ENCODE results near the gene CD40. TPM values are rescaled to one million over a fixed set of nuclear protein-coding genes. Genes with fewer than 3 reads are reported as not detected.

Gene CD40
- total and polyA plus RNA-seq, 2 donors (not counting 1 experiment from before 2014, with no cell fraction given): 1.5 to 2.3 TPM

DNA sequence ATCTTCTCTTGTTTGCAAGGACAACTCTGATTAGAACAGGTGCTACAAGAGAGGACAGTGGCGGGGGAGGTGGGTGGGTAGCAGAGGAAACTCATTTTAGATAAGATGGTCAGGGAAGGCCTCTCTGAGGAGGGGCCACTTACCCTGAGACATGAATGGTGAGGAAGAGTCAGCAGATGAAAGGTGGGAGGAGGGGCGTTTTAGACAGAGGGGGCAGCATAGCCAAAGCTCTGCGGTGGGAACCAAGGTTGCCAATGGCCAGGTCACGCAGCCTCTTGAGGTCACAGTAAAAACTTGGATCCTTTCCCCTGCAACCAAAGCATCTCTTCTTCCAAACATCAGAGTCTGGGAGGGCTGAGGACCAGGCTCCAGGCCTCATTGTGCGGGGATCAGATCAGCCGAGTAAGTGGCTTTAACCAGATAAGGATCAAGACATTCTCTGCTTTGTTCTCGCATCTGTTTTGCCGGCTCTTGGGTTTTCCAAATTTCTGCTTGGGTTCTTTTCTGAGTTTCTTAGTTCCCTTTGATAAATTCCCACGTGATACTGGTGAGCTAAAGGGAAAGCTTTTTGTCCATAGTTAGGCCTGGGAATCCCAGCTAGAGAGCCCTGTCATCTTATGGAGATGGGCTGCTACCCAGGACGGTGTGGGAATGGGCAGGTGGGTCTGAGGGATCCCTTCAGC, 5.5 kb upstream of the CD40 start:
- no peak overlapping the region for H3K4me3 ChIP-seq (replicated peaks in 1 of 4; ENCODE audit: control extremely low read depth in 1 of 4, insufficient read depth in 1 of 4, low read depth in 3 of 4, low read length in 4 of 4)
- no peak overlapping the region for H3K4me2 ChIP-seq (ENCODE audit: extremely low read depth, insufficient read depth, low read length)
- no peaks in the 10 kb centered on the region for H3K79me2 ChIP-seq (ENCODE audit: control insufficient read depth, insufficient read depth, low read length)
- H2AFZ ChIP-seq (ENCODE audit: low read length): no peak overlapping the region
- H3K27ac ChIP-seq (ENCODE audit: insufficient read depth, low read length): no peak overlapping the region
- no peak for TF ChIP-seq EZH2 (IDR thresholded peaks at IDR 0.05; ENCODE audit: low read length, missing control alignments)
- TF ChIP-seq, protein P1, sequence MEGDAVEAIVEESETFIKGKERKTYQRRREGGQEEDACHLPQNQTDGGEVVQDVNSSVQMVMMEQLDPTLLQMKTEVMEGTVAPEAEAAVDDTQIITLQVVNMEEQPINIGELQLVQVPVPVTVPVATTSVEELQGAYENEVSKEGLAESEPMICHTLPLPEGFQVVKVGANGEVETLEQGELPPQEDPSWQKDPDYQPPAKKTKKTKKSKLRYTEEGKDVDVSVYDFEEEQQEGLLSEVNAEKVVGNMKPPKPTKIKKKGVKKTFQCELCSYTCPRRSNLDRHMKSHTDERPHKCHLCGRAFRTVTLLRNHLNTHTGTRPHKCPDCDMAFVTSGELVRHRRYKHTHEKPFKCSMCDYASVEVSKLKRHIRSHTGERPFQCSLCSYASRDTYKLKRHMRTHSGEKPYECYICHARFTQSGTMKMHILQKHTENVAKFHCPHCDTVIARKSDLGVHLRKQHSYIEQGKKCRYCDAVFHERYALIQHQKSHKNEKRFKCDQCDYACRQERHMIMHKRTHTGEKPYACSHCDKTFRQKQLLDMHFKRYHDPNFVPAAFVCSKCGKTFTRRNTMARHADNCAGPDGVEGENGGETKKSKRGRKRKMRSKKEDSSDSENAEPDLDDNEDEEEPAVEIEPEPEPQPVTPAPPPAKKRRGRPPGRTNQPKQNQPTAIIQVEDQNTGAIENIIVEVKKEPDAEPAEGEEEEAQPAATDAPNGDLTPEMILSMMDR (conservative IDR thresholded peaks at IDR 0.05 in 1 of 2, IDR thresholded peaks at IDR 0.05 in 1 of 2; ENCODE audit: low read depth in 1 of 2, low read length in 2 of 2): no peak
- no peak for DNase-seq (ENCODE audit: low read depth in 2 of 2)
- H3K36me3 ChIP-seq (ENCODE audit: control insufficient read depth, insufficient read depth, low read length): no peaks in the 10 kb centered on the region
- H4K20me1 ChIP-seq (ENCODE audit: control insufficient read depth, extremely low read depth, insufficient read depth, low read length): no peaks in the 10 kb centered on the region
- H3K4me1 ChIP-seq (ENCODE audit: control insufficient read depth, extremely low read depth, insufficient read depth, low read length): no peaks in the 10 kb centered on the region
- H3K9ac ChIP-seq (ENCODE audit: insufficient read depth, low read length): no peak overlapping the region
- no peaks in the 10 kb centered on the region for H3K9me3 ChIP-seq (ENCODE audit: control insufficient read depth, insufficient read depth, low read depth, low read length)
- H3K27me3 ChIP-seq (ENCODE audit: control insufficient read depth, insufficient read depth, low read length): peaks cover 4% of the 10 kb centered on the region

DNA sequence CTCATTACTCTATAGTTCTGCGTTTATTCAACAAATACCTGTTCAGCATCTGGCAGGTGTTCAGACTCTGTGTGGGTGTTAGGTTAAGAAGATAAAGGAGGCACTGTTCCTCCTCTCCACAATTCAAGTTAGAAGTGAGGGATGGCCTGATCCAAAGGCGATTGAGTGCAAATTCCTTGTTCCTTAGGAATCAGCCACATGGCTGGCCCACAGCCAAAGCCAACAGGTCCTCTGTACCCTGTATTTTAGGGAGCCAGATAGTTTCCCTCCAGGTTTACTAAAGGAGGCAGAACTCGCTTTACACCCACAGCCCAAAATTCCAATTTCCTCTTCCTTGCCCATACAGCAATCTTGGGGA, 5.0 kb upstream of the CD40 start:
- Histone ChIP-seq H3K27ac (ENCODE audit: insufficient read depth, low read length) (no peak overlapping the region), H3K9me3 (ENCODE audit: control insufficient read depth, insufficient read depth, low read depth, low read length) (no peaks in the 10 kb centered on the region), H3K36me3 (ENCODE audit: control insufficient read depth, insufficient read depth, low read length) (no peaks in the 10 kb centered on the region), H3K27me3 (ENCODE audit: control insufficient read depth, insufficient read depth, low read length) (peaks cover 4% of the 10 kb centered on the region), H3K9ac (ENCODE audit: insufficient read depth, low read length) (no peak overlapping the region), H4K20me1 (ENCODE audit: control insufficient read depth, extremely low read depth, insufficient read depth, low read length) (no peaks in the 10 kb centered on the region), H2AFZ (ENCODE audit: low read length) (no peak overlapping the region), H3K4me3 (replicated peaks in 1 of 4; ENCODE audit: control extremely low read depth in 1 of 4, insufficient read depth in 1 of 4, low read depth in 3 of 4, low read length in 4 of 4) (no peak overlapping the region), H3K4me2 (ENCODE audit: extremely low read depth, insufficient read depth, low read length) (no peak overlapping the region), H3K79me2 (ENCODE audit: control insufficient read depth, insufficient read depth, low read length) (no peaks in the 10 kb centered on the region), H3K4me1 (ENCODE audit: control insufficient read depth, extremely low read depth, insufficient read depth, low read length) (no peaks in the 10 kb centered on the region)
- TF ChIP-seq, protein P1 (conservative IDR thresholded peaks at IDR 0.05 in 1 of 2, IDR thresholded peaks at IDR 0.05 in 1 of 2; ENCODE audit: low read depth in 1 of 2, low read length in 2 of 2): no peak
- TF ChIP-seq EZH2 (IDR thresholded peaks at IDR 0.05; ENCODE audit: low read length, missing control alignments): no peak
- DNase-seq (ENCODE audit: low read depth in 2 of 2): no peak

DNA sequence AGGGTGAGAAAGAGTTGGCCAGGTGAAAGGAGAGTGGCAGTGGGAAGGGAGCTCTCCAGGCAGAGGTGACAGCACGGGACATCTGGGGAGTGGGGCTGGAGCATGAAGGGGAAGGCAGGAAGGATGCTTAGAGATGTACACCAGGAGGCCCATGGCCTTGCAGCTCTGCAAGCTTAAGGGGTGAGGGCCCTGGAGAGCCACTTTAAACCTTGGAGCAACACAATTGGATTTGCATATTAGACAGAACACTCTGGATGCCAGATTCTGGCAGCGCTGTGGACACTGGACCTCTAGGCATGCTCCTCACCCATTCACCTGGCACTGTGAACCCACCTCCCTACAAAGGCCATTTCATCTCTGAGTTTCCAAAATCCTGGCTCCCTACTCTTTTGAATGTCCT, 3.7 kb upstream of the CD40 start:
- Histone ChIP-seq H3K36me3 (ENCODE audit: control insufficient read depth, insufficient read depth, low read length) (no peaks in the 10 kb centered on the region), H3K79me2 (ENCODE audit: control insufficient read depth, insufficient read depth, low read length) (no peaks in the 10 kb centered on the region), H3K9me3 (ENCODE audit: control insufficient read depth, insufficient read depth, low read depth, low read length) (no peaks in the 10 kb centered on the region), H3K4me1 (ENCODE audit: control insufficient read depth, extremely low read depth, insufficient read depth, low read length) (no peaks in the 10 kb centered on the region), H2AFZ (ENCODE audit: low read length) (no peak overlapping the region), H3K9ac (ENCODE audit: insufficient read depth, low read length) (no peak overlapping the region), H3K27me3 (ENCODE audit: control insufficient read depth, insufficient read depth, low read length) (peaks cover 4% of the 10 kb centered on the region), H3K27ac (ENCODE audit: insufficient read depth, low read length) (no peak overlapping the region), H4K20me1 (ENCODE audit: control insufficient read depth, extremely low read depth, insufficient read depth, low read length) (no peaks in the 10 kb centered on the region), H3K4me3 (replicated peaks in 1 of 4; ENCODE audit: control extremely low read depth in 1 of 4, insufficient read depth in 1 of 4, low read depth in 3 of 4, low read length in 4 of 4) (no peak overlapping the region), H3K4me2 (ENCODE audit: extremely low read depth, insufficient read depth, low read length) (no peak overlapping the region)
- TF ChIP-seq, protein P1 (conservative IDR thresholded peaks at IDR 0.05 in 1 of 2, IDR thresholded peaks at IDR 0.05 in 1 of 2; ENCODE audit: low read depth in 1 of 2, low read length in 2 of 2): no peak
- no peak for TF ChIP-seq EZH2 (IDR thresholded peaks at IDR 0.05; ENCODE audit: low read length, missing control alignments)
- no peak for DNase-seq (ENCODE audit: low read depth in 2 of 2)
